HG02973 (cell line): ENCODE data around the gene OOSP1.
"Not testable (repeated sequence)": the region's sequence is repeated elsewhere in the genome, so short reads cannot be mapped to it uniquely, and the experiment has no call there.

Source experiments
- ATAC-seq: cut with Tn5 transposase; IDR thresholded peaks from one replicate; pipeline ENCODE4 v1.9.1; 2021; ENCODE audit warnings: moderate library complexity; ENCODE audit not compliant: unreplicated experiment

Gene OOSP1, protein sequence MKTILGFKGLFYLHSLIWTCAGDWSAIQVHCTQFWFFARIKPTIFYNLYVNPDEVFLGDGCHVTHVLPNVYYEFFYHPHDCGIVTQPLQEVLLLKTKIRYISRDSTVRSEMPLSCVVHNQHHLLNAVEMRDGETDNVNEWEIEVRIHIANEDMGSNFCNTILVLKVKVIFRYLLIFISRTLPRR

DNA sequence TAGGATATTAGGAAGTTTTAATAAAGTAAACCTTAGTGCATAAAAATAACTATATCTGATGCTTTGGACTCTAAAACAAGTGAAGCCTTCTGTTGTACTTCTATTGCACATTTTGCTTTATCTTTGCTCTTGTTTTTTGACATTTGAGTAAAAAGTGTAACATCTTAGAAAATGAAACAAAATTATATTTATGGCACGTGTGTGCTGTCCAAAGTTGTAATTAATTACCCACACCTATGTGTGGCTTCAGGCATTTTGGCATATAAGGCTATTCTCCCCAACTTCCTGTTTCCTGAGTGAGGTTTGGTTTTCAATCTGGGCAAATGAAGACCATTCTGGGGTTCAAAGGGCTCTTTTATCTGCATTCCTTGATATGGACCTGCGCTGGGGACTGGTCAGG, at the start of gene OOSP1:
Gene OOSP1 (plus strand): TSS at position 301 of the 400 bp plus-strand sequence. CDS start 23 bp downstream, at position 324.
- ATAC-seq: no peak

DNA sequence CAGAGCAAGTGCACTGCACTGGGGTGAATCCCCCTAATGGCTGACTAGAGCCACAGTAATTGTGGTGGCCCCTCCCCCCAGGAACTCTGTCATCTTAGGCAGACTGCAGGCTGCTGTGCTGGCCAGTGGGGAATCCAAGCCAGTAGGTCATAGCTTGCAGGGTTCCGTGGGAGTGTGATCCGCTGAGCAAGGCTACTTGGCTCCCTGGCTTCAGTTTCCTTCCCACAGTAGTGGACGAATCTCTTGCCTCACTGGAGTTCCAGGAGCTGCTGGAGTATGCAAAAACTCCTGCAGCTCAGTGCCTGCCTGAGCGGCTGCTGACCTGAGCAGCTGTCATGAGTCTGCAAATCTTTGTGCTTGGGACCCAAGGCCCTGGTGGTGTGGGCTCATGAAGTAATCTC, 46.5 kb upstream of the OOSP1 start:
- ATAC-seq: no peak

DNA sequence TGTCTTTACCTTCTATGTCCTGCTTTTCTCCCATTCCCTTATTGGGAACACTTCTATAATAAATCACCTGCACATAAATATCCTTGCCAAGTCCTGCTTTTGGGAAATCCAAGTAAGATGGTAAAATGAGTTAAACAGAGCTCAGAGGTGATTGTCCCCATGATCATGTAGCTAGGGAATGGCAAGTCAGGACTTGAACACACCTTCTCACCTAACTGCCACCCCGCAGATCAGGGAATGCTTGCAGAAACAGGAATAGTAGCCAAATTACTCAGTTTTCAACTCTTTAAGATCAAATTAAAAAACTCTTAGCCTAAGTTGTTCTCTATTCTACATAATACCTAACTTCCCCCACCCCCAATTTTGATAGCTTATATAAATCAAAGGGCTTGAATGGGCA, 43.6 kb upstream of the OOSP1 start:
- ATAC-seq: no peak

DNA sequence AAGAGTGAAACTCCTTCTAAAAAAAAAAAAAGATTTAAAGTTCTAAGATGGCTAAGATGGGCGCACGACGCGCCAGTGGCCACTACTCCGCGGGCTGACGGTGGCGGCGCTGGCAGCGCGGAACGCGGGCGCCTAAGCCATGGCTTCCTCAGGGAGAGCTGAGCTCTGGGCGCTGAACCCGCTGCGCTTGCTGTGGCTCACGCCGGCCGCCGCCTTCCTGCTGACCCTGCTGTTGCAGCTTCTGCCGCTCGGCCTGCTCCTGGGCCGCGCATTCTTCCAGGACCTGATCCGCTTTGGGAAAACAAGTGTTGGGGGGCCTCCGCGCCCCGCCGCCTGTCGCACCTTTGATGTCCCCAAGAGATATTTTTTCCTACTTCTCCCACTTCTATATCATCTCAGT, 40.2 kb upstream of the OOSP1 start:
- no peak for ATAC-seq

DNA sequence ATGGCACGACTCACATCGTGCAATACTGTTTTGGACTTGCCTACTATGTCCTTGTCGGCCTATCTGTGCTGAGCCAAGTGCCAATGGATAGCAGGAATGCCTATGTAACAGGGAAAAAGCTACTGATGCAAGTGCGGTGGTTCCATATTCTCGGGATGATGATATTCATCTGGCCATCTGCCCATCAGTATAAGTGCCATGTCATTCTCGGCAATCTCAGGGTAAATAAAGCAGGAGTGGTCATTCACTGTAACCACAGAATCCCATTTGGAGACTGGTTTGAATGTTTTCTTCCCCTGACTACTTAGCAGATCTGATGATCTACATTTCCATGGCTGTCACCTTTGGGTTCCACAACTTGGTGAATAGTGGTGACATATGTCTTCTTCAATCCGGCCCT, 39.6 kb upstream of the OOSP1 start:
- ATAC-seq: no peak

DNA sequence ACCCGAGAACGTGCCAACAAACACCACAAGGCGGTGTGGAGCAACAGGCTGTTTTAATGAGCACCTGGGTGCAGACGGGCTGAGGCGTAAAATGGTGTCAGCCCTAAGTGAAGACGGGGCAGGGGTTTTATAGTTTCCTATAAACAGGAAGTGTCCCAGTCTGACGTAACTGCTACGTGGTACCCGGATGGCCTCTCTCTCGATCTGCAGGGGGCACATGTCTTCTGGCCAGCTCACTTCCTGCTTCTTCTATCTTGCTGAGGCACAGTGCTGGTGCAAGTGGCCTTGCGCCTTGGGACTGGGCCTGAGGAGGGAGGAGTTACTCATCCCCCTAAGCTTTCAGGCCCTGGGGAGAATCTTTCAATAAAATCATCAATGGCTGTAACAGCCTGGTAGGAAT, 38.7 kb upstream of the OOSP1 start:
- no peak for ATAC-seq

DNA sequence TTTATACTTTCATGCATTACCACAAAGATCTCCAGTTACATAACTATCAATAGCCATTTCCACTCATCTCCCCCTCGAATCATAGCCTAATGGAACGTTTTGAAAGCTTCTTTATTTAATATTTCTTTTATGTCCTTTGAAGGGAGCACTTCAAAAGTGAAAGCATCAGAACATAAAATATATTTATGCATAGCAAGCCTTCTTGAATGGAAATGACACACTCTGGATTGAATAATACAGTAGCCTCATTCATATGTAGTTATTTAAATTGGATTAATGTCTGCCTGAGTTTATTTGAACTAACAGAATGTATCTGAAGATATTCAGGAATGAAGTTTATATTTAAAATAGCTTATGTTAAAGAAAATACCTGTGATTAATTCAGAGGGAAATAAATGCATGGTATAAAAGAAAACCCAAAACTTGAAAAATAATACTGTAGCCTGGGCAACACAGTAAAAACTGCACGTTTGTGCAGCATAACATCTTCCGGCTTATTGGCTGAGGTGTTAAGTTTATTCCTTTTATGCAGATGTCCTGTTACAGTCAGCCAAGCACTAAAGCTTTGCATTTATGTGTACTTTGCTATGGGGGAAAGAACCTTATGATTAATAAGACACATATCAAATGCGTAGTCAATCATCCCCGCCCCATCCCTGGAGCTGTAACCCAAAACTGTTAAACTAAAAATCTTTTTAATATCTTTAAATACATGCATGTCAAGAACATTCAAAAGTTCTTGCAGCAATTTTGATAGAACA, 37.7 kb upstream of the OOSP1 start:
- no peak for ATAC-seq

DNA sequence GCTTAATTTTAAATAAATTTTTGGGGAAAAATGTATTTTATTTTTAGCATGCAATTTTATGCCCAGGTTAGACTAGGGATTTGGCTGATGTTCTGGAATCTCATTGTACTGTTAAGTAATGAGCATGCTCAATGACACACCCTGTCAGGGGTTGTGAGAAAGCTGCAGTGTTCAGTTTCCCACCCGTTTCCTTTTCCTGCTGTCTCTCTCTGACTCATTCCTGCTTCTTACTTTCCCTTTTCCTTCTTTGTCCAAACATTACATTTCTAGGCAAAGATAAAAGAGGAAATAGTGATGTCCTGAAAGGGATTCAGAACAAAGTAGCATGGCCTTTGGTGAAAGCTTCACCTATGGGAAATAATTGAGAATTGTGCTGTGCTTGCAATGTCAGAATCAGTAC, 36.9 kb upstream of the OOSP1 start:
- no peak for ATAC-seq

DNA sequence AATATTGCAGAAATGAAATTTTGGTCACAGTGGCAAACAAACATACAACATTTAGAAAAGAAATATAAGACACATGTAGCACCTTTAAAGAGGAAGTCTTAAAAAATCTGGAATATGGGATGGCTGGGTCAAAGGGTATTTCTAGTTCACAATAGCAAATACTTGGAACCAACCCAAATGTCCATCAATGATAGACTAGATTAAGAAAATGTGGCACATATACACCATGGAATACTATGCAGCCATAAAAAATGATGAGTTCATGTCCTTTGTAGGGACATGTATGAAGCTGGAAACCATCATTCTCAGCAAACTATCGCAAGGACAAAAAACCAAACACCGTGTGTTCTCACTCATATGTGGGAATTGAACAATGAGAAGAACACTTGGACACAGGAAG, 34.7 kb upstream of the OOSP1 start:
- not testable (repeated sequence) for ATAC-seq

DNA sequence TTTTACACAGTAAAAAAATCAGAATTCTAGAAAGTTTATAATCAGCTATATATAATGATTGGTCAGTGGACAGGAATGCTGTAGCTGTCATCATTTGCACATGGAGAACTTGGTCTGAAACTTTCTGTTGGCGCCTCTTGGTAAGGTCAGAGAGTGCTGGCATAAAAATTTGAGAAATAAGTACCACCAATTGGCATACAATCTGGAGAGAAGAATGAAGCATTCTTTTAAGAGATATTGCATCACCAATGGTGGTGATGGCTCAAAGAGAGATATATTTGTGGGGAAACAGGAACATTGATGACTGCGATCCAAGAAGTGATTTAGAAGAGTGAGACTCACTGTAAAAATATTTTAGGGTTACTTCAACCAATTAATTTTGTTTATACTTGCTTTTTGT, 19.8 kb upstream of the OOSP1 start:
- ATAC-seq: no peak

DNA sequence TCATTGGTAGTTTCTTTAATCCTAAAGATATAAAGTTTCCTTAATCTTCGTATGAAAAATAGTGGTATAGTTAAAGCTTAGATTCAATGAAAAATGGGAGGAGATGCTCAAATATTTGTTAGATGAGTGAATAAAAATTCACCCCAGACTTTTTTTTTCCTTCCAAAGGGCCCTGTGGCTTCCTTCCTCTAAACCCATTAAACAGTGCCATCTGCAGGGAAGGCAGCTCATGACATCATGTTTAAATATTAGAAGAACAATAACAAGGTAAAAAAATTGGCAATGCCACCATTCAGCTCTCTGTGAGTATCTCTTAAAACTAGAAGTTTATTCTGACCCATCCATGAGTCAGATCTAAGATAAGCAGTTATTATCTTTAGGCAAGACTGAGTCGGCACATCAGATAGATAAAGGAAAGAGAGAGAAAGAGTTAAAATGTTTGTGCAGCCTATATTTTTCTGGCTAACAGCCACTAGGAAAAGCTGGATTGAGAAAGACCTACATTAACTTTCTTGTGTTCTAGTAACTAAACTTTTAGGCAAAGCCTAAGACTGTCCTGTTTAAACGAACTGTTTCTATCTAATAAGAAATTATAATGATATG, 19.1 kb upstream of the OOSP1 start:
- ATAC-seq: no peak

DNA sequence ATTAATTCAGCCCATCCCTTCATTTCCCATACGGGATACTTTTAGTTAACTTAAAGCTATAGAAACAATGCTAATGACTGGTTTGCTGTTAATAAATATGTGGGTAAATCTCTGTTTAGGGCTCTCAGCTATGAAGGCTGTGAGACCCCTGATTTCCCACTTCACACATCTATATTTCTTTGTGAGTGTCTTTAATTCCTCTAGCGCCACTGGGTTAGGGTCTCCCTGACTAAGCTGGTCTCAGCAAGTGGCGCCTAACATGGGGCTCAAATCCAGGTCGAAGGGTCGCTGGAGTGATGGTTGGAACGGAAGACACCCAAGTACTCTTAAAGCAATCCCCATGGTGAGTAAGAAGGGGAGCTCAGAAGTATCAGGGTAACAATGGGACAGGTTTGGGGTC, 14.4 kb upstream of the OOSP1 start:
- ATAC-seq: no peak

DNA sequence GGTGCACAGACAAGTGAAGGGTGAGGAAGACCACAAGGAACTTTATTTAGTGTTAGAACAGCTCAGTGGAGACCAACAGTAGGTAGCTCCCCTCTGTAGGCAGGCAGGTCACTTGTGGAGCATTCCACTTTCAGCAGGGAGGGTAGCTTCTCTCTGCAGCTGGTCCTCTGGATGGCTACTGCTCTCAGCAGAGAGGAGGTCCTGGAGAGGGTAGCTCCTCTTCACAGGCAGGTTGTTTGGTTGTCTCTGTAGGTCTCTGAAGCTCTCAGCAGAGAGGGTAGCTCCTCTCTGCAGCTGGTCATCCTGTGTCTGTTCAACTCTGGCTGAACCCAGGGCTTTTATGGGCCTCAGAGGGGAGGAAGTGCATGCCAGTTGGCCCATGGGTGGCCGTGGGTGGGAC, 6.5 kb upstream of the OOSP1 start:
- ATAC-seq: no peak

DNA sequence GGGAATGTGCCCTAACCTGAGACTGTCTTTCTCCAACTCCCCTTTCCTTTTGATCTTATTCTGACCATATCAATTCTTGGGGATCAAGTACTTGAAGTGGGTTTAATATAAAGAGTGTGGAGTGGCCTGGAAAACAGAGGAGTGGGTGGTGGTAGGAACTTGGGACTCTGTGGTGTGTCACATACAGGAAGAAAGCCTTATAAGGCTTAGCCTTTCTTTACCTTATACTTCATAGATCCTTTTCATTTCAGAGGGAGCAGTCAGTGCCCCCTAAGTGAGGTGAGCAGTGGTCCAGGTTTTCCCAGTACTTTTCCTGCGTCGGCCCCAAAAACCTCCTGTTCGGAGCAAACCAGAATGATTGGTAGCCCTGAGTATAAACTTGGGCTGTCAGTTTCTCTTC, 486 bp downstream of the OOSP1 start:
- no peak for ATAC-seq

DNA sequence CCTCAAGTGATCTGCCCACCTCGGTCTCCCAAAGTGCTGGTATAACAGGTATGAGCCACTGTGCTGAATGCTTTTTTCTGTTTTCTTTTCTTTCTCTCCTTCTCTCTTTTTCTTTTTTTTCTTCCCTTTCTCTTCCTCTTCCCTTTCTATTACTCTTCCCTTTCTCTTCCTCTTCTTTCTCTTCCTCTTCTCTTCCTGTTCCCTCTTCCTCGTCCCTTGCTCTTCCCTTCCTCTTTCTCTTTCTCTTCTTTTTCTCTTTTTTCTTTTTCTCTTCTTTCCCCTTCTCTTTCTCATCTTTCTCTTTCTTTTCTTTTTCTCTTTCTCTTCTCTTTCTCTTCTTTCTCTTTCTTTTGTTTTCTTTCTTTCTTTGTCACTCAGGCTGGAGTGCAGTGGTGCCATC, 1.2 kb downstream of the OOSP1 start:
- ATAC-seq: no peak

DNA sequence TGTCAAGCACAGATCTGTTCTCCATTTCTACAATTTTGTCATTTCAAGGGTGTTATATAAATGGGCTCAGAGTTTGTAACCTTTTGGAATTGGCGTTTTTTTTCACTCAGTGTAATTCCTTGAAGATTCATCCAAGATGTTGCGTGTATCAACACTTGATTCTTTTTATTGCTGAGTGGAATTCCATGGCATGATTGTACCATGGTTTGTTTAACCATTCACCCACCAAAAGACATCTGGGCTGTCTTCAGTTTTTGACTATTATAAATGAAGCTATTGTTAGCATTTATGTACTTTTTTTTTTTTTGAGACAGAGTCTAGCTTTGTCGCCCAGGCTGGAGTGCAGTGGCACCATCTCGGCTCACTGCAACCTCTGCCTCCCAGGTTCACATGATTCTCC, 2.9 kb downstream of the OOSP1 start:
- no peak for ATAC-seq

DNA sequence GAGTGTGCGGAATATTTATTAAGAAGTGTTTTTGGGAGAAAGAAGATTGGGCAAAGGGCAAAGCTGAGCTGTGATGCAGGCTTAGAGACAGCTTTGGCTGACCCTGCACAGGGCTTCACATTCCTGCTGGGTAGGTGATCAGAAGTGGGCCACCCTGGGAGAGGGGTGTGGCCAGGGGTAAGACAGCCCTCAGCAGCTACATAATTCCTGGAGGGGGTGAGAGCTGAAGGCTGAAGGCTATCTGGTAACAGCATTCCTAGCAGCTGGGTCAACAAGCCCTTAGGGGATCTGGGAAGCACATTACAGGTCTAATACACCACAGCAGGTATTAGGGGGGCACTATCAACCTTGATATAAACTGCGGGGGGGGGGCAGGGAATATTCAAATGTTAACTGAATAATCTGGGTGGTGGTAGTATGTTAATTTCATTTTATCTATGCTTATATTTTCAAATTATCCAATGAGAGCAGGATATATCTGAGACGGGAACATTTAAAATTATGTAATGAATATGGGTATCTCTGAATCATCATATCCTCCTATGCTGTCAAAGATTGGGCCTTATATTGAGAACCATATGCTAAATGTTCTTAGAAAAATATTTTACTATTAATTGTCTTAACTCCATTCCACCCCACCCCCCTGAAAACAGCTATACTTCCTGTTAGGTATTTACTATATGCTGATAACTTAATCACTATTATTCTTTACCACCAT, 5.9 kb downstream of the OOSP1 start:
- ATAC-seq: no peak

DNA sequence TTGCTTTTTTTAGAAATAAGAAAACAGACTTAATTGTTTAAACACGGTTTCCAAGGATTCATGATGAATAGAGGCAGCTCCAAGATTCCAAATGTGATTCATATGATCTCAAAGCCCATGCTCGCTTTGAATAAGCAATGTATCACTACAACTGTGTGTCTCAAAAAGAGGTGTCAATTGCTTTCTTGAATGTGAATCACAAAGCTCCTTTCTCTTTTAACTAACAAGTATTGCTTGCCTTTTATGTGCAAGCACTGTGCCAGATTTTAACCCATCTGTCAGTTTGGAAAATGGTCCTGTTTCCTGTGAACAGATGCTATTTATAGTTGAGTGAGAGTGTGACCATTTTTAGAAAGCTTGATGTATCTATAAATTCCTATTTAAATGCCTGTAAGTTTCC, 6.5 kb downstream of the OOSP1 start:
- ATAC-seq: no peak

DNA sequence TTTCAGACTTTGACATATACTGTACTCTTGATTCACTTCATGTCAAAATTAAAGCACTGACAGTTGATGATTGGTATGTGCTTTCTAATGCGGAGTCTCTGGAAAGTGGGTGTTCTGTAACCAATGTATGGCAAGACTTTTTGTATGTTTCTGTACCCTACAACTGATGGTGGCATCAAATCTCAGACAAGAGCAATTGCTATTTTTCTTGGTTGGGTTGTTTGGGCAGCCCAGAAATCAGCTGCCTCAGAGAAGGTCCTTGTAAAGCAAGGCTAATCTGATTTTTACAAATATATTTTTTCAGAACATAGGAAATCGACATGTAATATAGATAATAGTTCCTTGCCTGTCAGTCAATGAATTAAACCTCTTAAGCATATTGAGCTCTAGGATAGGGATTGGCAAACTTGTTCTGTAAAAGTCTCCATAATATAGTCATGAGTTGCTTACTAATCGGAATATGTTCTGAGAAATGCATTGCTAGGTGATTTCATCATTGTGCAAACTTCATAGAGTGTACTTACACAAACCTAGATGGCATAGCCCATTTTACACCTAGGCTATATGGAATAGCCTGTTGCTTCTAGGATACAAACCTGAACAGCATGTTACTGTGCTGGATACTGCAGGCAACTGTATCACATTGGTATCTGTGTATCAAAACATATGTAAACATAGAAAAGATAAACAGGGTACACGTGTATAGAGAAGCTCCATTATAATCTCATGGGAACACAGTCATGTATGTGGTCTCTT, 15.4 kb downstream of the OOSP1 start:
- ATAC-seq: no peak

DNA sequence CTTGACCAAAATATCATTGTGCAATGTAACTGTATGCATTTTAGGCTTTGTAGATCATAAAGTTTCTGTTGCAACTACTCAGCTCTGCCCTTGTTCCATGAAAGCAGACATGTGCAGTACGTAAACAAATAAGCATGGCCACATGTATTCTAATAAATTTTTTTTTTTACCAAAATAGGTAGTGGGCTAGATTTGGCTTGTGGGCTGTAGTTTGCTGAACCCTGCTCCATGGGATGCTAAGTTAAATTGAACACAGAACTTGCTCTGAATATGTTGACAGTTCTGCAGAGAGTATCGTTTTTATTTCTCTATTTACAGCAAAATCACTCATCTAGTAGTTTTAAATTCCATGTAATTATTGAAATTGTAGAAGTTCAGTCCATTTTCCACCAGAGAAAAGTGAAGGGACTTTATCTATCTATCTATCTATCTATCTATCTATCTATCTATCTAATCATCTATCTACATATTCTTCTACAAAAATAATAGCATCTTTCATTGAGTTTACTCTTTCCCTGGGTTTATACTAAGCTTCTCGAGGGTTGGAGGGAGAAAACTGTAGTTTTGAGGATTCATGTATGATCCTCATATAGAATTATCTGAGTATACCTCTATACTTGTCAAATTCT, 16.1 kb downstream of the OOSP1 start:
- ATAC-seq: no peak

DNA sequence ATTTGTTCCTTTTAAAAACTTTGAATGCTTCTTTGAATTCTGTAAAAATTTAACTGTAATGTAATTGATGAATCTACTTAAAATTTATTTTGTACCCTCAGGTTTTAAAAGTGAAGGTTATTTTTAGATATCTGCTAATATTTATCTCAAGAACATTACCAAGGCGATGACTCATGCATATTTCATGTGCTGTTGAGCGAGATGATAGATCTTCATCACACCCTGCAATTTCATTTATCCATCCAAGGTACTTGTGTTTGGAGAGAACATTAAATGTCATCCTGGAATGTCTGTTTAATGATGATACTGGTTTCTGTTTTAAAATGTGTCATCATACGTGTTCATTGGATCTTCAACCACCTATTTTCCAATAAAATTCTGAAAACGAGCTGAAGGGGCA, 18.9 kb downstream of the OOSP1 start:
- ATAC-seq: no peak
